T-helper 2 cell (primary cell): ENCODE results near the gene TOMM6.
A peak's percentile ranks its signal among the peaks of the same experiment; 100 is the strongest.

Experiments
- DNase-seq, 5 experiments: peaks; one replicate each; pipeline versions ENCODE4 v3.0.0 to v3.0.0-alpha.2; 2012 to 2022
- total RNA-seq, 2 donors: gene quantifications; one replicate each; lab custom pipeline; 2026; lab: John Stamatoyannopoulos, UW

Gene TOMM6
- total RNA-seq, result 0 reads per million in 2 donors

GRCh38 chr6:41787219-41787917, at the start of gene TOMM6:
TOMM6 (plus strand) TSS chr6:41787694; CDS start chr6:41787698, 4 bp downstream.
- peak; percentile 87 to 96 (median 92) for DNase-seq

GRCh38 chr6:41739041-41739440, 48.5 kb upstream of the TOMM6 start:
- DNase-seq, result no peak

- no peak for DNase-seq
Observed at GRCh38 chr6:41740366-41741162, 46.9 kb upstream of the TOMM6 start.

- DNase-seq, result no peak
Observed at GRCh38 chr6:41741625-41742490, 45.6 kb upstream of the TOMM6 start.

GRCh38 chr6:41743406-41744235, 43.9 kb upstream of the TOMM6 start:
- no peak for DNase-seq

GRCh38 chr6:41744236-41744787, 43.2 kb upstream of the TOMM6 start:
- DNase-seq, result no peak

GRCh38 chr6:41746107-41746506, 41.4 kb upstream of the TOMM6 start:
- no peak for DNase-seq

- DNase-seq, result no peak
Observed at GRCh38 chr6:41747256-41748101, 40.0 kb upstream of the TOMM6 start, which contains the start of gene PGC. PGC (minus strand) TSS chr6:41747397; CDS start chr6:41747334, 63 bp downstream.

GRCh38 chr6:41748102-41748477, 39.4 kb upstream of the TOMM6 start:
- no peak for DNase-seq

GRCh38 chr6:41748542-41748941, 39.0 kb upstream of the TOMM6 start:
- DNase-seq, result no peak

GRCh38 chr6:41750374-41750773, 37.1 kb upstream of the TOMM6 start:
- no peak for DNase-seq

GRCh38 chr6:41755895-41756294, 31.6 kb upstream of the TOMM6 start:
- DNase-seq, result no peak

- no peak for DNase-seq
Observed at GRCh38 chr6:41756354-41756753, 31.1 kb upstream of the TOMM6 start.

GRCh38 chr6:41757271-41757670, 30.2 kb upstream of the TOMM6 start:
- no peak for DNase-seq

GRCh38 chr6:41757931-41758640, 29.4 kb upstream of the TOMM6 start:
- no peak for DNase-seq

GRCh38 chr6:41758641-41759035, 28.9 kb upstream of the TOMM6 start:
- DNase-seq, result no peak

GRCh38 chr6:41759106-41759904, 28.2 kb upstream of the TOMM6 start:
- DNase-seq, result no peak

GRCh38 chr6:41759905-41760579, 27.5 kb upstream of the TOMM6 start:
- DNase-seq, result no peak

GRCh38 chr6:41763470-41763869, 24.0 kb upstream of the TOMM6 start:
- DNase-seq, result no peak
